Hematopoietic multipotent progenitor cell treated with erythropoietin and hydrocortisone succinate and interleukin-3 and kit ligand, for 17 days (in vitro differentiated cells): ENCODE data around the gene MS4A1.
"Not testable (repeated sequence)": the region's sequence is repeated elsewhere in the genome, so short reads cannot be mapped to it uniquely, and the experiment has no call there.

Experiments used
- DNase-seq: peaks from one replicate; pipeline ENCODE4 v3.0.0-alpha.2; 2015; ENCODE audit warnings: low spot score

MS4A1 gene

DNA sequence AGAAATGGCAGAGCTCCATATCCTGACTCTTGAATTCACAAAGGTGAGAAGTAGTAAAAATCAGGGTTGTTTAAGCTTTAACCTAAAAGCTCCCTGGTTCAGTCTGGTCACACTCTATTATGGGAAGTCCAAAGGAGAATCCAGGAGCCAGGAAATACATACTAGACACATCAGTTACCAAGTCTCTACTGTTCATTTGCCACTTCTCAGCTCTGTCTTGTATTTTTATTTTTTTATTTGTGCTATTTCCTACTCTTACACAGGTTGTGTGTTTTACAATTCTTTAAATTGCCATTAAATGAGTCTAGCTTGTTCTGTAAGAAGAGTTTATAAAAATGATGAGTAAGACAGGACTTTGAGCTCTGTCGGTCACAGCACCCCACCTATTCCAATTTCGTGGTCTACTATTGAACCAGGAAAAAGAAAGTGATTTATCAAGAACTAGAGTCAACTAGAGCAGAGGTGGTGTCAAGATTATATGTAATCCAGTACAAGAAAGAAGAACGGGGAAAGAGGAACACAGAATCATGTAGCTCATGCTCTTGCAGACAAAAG lies 46.7 kb downstream of the MS4A1 start:
- no peak for DNase-seq

DNA sequence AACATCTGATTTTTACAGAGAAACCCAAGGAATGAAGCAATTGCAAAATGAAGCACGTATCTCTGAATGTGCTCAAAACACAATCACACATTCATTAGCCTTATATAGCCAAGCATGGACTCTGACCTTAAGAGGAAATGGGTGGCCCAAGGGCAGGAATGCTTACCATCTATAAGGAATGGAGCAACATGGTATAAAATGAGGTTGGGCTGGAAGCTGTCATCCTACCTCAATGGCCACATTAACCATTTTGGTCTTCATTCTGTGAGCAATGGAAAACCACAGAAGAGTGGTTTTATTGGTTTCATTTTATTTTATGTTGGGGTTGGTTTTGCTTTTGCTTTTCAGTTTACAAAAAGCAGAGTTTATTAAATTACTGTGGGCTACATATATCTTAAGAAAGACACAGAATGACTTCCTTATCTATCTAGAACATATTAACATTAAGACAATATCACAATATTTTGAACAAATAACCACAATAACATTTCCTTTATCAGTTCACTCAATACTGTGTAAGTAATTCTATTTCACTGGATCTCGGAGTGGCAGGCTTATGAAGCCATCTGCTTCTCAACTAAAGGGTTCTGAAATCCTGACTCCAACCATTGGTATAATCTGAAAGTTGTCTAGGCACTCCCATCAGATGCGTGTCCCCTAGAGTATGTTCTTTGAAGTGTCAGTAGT lies 48.7 kb downstream of the MS4A1 start:
- DNase-seq, result no peak

DNA sequence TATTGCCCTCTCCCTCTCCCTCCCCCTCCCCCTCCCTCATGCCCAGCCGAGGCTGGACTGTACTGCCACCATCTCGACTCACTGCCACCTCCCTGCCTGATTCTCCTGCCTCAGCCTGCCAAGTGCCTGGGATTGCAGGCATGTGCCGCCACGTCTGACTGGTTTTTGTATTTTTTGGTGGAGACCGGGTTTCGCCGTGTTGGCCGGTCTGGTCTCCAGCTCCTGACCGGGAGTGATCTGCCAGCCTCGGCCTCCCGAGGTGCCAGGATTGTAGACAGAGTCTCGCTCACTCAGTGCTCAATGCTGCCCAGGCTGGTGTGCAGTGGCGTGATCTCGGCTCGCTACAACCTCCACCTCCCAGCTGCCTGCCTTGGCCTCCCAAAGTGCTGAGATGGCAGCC lies 54.0 kb downstream of the MS4A1 start:
- not testable (repeated sequence) for DNase-seq

DNA sequence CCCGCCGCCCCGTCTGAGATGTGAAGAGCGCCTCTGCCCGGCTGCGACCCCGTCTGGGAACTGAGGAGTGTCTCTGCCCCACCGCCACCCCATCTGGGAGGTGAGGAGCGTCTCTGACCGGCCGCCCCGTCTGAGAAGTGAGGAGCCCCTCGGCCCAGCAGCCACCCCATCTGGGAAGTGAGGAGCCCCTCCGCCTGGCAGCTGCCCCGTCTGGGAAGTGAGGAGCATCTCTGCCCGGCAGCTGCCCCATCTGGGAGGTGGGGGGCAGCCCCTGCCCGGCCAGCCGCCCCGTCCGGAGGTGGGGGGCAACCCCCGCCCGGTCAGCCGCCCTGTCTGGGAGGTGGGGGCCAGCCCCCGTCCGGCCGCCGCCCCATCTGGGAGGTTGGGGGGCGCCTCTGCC lies 54.6 kb downstream of the MS4A1 start:
- not testable (repeated sequence) for DNase-seq

DNA sequence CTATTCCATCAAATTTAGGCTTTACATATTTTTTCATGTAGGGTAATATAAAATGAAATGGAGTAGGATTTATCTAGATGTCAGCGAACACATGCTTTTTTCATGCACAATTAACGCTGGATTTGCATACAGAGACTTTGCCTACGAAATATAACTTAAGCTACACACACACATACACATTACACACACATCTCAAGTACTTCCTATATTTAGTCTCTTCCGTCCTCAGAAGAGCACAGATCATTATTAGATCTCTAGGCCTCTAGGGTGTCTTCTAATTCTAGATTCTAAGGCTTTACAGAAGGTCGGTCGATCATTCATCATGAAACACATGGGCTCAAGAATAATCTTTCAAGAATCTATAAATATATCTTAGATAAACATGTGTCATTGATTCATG lies 55.7 kb downstream of the MS4A1 start:
- DNase-seq, result no peak

DNA sequence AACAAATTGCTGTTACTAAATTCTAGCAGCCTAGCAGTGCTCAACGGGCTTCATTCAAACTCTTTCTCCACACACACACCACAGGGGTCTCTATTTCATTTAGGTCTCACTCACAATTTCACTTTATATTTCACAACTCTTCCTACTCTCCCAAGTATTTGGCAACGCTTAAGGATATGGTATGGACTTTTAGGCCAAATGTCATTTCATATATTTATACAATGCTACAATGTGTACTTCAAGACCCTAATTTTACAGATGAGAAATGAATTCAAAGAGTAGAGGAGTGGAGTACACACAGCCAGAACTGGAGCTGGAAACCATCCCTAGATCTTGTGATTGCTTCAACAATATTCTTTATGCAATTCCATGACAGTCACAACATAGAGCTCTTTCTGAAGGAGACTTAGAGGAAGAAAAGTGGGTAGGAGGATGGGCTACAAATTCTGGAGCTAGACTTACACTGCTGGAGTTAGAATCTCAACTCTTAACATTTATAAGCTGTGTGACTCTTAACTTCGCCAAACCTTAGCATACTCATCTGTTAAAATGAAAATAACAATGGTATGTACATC lies 57.1 kb downstream of the MS4A1 start:
- DNase-seq, result no peak

DNA sequence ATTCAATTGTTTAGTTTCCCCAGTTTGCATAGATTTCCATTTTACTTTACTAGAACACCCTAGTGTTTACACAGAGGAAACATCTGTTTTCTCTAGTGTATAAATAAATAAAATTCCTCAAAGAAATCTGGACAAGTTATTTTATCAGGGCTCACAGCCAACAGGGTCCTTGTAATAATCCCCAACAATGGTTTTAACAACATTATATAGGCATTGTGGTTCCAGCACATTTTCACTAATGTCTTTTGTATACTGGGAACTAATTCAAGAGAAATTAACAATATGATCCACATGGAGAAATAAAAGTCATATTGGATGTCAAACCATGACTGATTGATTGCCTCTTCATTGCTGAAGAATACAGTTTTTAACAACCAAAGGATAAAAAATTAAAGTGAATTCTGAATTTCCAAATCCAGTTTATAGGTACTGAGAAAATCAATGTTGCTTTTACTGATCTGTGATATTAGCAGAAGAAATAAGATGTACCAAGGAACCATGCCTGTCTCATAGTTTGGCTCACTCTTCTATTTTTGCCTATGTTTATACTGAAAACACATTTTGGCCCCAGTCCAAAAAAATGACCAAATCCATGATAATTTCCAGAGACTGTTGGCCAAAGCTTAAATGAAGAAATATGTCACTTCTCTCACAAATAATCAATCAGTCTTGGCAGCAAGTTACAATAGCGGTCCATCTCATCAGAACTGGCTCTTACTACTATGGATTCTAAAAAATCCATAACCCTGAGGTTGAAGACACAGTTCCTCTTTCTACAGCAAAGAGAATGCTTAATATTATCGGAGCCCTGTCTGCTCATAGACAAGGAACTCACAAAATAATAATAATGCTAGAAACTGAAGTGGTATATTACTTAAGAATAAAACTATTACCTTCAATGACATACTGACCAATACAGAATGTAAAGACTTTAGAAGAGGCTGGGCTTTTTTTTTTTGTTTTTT lies 58.1 kb downstream of the MS4A1 start:
- DNase-seq, result no peak

DNA sequence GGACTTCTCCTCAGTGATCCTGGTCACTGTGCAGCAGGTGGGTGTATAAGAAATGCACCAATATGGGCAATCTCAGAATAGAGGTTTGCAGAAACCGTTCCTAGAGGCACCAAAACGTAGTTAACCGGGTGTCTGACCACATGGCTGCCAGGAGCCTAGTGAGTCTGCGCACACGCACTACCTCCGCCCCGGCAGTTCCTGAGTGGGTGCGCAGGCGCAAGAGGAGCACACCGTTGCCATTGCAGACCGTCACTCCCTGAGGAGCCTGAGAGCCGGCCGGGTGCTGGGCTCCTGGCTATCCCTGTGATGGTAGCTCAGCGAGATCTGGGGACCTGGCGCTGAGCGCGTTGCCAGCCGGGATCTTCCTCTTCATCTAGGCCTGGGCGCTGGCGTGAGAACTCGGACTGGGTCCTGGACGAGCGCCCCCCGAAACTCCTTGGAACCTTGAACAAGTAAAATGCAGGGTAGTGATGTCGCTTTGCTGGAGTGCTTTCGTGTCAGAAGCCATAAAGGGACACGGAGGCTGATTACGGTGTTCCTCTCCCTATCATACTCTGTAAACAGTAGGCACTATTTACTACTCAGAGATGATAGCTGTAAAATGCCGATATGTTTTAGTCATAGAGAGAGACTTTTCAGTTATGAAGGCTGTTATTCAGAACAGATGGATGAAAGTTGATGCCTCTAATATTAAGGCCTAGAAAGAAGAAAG lies 59.7 kb downstream of the MS4A1 start, which contains the start of gene MS4A13:
MS4A13 (plus strand) TSS at position 249 of the 712 bp plus-strand sequence. CDS start 2,692 bp downstream, outside the sequence.
- no peak for DNase-seq
